H1 (cell line): ENCODE measurements around the gene EXOC6. TPM values are rescaled to one million over a fixed set of nuclear protein-coding genes. Genes with fewer than 3 reads are reported as not detected.

Experiments used
- HDAC2 ChIP-seq, 2 experiments: fragments of 300-600 bp in 1 of 2; sonication (generic) in 1 of 2; IDR thresholded peaks; 2 replicates each; pipeline ENCODE4 v1.6.1; 2011 to 2012; ENCODE audit warnings: low read depth in 2 of 2, low read length in 2 of 2, mild to moderate bottlenecking in 2 of 2, moderate library complexity in 2 of 2, borderline replicate concordance in 1 of 2, inconsistent platforms in 1 of 2
- POLR2A ChIP-seq, 2 experiments: IDR thresholded peaks; 1 replicate in 1 of 2; 2 replicates in 1 of 2; pipeline ENCODE4 v1.6.1; 2011; ENCODE audit warnings: low read depth in 2 of 2, low read length in 2 of 2, mild to moderate bottlenecking in 2 of 2; ENCODE audit errors: control extremely low read depth in 1 of 2
- RXRA ChIP-seq: IDR thresholded peaks from 2 replicates; pipeline ENCODE4 v1.6.1; 2011; ENCODE audit warnings: low read depth, mild to moderate bottlenecking, low read length, moderate library complexity; ENCODE audit not compliant: insufficient read depth
- polyA plus RNA-seq, 7 experiments: library from polyadenylated mRNA; depleted of rRNA in 3 of 7; stranded (reverse) in 5 of 7; unstranded in 2 of 7; fragments of >200 nt in 5 of 7; fragments of 200-250 nt in 2 of 7; gene quantifications; 1 replicate in 5 of 7; 2 replicates in 1 of 7; 4 replicates in 1 of 7; pipeline versions ENCODE4 v1.2.1 to v1.2.3, GENCODE V29; 2011 to 2013; ENCODE audit warnings: missing spikeins in 2 of 7, mixed read lengths in 2 of 7
- total RNA-seq: library from RNA; stranded (reverse); fragmentation: NEBNext Ultra II Directional; extraction: Animal tissue kit (Norgen Biotek cat#: 25700); gene quantifications from 2 replicates; pipeline ENCODE4 v1.2.1, GENCODE V29; 2021

Gene EXOC6
- total and polyA plus RNA-seq, 2 of the 8 experiments (the other 6 are each of a cell fraction or from before 2014, with no cell fraction given): 1.7 to 4.5 TPM

DNA sequence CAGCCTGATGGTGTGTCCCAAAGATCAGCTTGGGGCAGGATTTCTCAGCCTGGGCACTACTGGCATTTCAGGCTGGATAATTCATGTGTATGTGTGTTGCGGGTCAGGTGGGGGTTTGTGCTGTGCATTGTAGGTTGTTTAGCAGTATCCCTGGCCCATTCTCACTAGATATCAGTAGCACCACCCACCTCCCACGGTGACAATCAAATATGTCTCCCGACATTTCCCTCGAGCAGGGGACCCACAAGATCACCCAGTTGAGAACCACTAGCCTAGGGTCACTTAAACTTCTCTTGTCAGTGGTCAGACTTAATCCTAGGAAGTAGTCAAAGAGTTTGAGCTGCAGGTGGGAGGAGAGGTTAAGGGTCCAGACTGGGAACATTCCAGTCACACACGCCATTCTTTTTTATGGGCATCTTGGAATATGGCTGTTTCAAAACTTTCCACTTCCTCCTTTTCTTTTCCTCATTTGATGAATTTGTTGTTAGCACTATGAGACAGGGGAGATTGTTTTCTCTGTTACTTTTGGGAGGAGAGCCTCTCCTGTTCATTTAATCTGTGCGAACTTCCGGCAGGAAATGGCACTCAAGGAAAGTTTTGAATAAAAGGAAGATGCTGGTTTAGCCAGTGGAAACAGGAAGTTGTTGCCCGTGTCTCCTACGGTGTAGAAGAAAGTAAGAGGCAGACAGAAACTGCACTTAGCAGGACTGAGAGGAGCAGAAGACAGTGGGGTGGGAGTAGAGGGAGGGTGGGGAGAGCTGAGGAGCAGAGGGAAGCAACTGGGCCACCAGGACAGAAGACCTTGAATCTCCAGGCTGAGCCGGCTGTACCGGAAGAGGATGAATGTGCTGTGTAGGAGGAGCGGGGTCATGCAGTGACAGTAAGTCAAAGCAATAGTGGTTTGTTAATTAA lies 17.6 kb upstream of the EXOC6 start (continued):
- TF ChIP-seq POLR2A (IDR thresholded peaks at IDR 0.05; ENCODE audit: control extremely low read depth in 1 of 2, low read depth in 2 of 2, low read length in 2 of 2) (no peak), HDAC2 (IDR thresholded peaks at IDR 0.05; ENCODE audit: borderline replicate concordance in 1 of 2, low read depth in 2 of 2, low read length in 2 of 2) (no peak), RXRA (no peak)
